Sigmoid colon (tissue), 4 donors: Measurements from ENCODE around the gene SOX15.
A peak's percentile ranks its signal among the peaks of the same experiment; 100 is the strongest.

Experiments
- CTCF ChIP-seq, 4 experiments: fragments of 450-650 bp in 3 of 4; fragments of 200-600 bp in 1 of 4; IDR thresholded peaks; one replicate each; pipeline ENCODE4 v1.5.1; 2016 to 2019; ENCODE audit warnings: antibody characterized with exemption in 4 of 4, mild to moderate bottlenecking in 3 of 4, moderate library complexity in 2 of 4
- POLR2A ChIP-seq, 2 donors: fragments of 450-650 bp; IDR thresholded peaks; one replicate each; pipeline ENCODE4 v1.6.1; 2016; ENCODE audit warnings: antibody characterized with exemption in 2 of 2, mild to moderate bottlenecking in 2 of 2, moderate library complexity in 2 of 2
- POLR2AphosphoS5 ChIP-seq, 4 donors: sonication (generic); formaldehyde crosslinking; IDR thresholded peaks; one replicate each; pipeline ENCODE4 v1.6.1; 2017; ENCODE audit warnings: antibody characterized with exemption in 4 of 4

- TF ChIP-seq POLR2A (IDR thresholded peaks at IDR 0.05) (peak in 1 of 2 donors; percentile 25), POLR2AphosphoS5 (IDR thresholded peaks at IDR 0.05) (peak; percentile 52 to 85 (median 62)), CTCF (IDR thresholded peaks at IDR 0.05) (no peak)
These were observed 6.4 kb downstream of the SOX15 start, which contains the start of gene MPDU1 for GRCh38 chr17:7583253-7584109.
